Parathyroid adenoma (tissue), 2 donors: Measurements from ENCODE around the gene FAM185A.
"Not testable (repeated sequence)": the region's sequence is repeated elsewhere in the genome, so short reads cannot be mapped to it uniquely, and the experiment has no call there.

Experiments
- H2AFZ ChIP-seq: fragments of 300-600 bp; sonication (generic); one replicate; pipeline ENCODE4 v1.7.0; 2017; ENCODE audit warnings: antibody characterized with exemption, mild to moderate bottlenecking
- H3K27ac ChIP-seq: fragments of 300-600 bp; sonication (generic); one replicate; pipeline ENCODE4 v1.7.0; 2017
- H3K27me3 ChIP-seq: fragments of 300-600 bp; sonication (generic); one replicate; pipeline ENCODE4 v1.7.0; 2017; ENCODE audit warnings: low read length; ENCODE audit not compliant: control insufficient read depth, insufficient read depth
- H3K36me3 ChIP-seq: fragments of 300-600 bp; sonication (generic); one replicate; pipeline ENCODE4 v1.7.0; 2017; ENCODE audit warnings: low read length; ENCODE audit not compliant: control insufficient read depth, insufficient read depth
- H3K4me1 ChIP-seq: fragments of 300-600 bp; sonication (generic); one replicate; pipeline ENCODE4 v1.7.0; 2017; ENCODE audit warnings: control low read depth
- H3K4me2 ChIP-seq: fragments of 300-600 bp; sonication (generic); one replicate; pipeline ENCODE4 v1.7.0; 2017; ENCODE audit warnings: low read length
- H3K4me3 ChIP-seq: fragments of 300-600 bp; sonication (generic); one replicate; pipeline ENCODE4 v1.7.0; 2017; ENCODE audit warnings: low read depth, low read length
- H3K79me2 ChIP-seq: fragments of 300-600 bp; sonication (generic); one replicate; pipeline ENCODE4 v1.7.0; 2017; ENCODE audit warnings: control low read depth
- H3K9ac ChIP-seq: fragments of 300-600 bp; sonication (generic); one replicate; pipeline ENCODE4 v1.7.0; 2017; ENCODE audit warnings: mild to moderate bottlenecking
- H3K9me3 ChIP-seq: fragments of 300-600 bp; sonication (generic); one replicate; pipeline ENCODE4 v1.7.0; 2017; ENCODE audit warnings: low read length; ENCODE audit not compliant: control insufficient read depth
- donor health status: primary hyperparathyroidism.

Gene FAM185A

DNA sequence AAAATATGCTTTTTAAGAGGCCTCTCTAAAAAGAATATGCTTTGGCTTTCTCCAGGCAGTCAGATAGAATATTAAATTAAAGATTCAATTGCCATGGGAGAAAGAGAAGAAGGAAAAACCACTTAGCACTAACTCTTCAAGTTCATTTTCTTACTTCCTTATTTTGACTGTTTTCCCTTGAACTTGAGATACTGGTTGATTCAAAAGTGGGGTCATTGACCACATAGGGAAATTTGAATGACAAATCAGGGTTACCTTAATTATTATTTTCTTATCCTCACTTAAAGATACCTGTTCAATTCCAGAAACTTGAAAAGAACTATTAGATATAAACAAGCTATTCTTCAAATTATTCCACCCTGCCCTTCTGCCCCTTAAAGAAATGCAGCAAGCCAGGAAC, 27.4 kb downstream of the FAM185A start:
- H3K27ac ChIP-seq, H3K9me3 ChIP-seq, H3K79me2 ChIP-seq, H3K4me3 ChIP-seq, H3K27me3 ChIP-seq, H2AFZ ChIP-seq, H3K9ac ChIP-seq, H3K4me1 ChIP-seq, H3K4me2 ChIP-seq, H3K36me3 ChIP-seq: not testable (repeated sequence)

DNA sequence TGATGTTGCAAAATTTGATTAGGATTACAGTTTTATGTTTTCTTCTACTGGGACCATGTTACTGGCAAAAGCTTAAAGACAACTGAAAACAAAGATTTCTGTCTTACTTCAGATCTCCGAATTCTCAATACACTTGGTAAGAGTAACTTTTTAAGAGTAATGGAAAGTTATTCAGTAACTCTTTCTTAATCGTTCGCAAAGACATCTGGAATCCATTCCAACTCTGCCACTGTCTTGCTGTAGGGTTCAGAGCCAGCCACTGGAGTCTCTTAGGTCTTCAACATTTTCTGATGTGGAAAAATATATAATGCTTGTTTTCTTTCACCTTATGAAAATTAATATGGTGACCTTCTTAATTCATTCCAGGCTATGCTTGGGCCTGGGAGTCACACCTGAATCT, 29.9 kb downstream of the FAM185A start:
- not testable (repeated sequence) for H3K27me3 ChIP-seq, H2AFZ ChIP-seq, H3K9ac ChIP-seq, H3K4me3 ChIP-seq, H3K79me2 ChIP-seq, H3K36me3 ChIP-seq, H3K4me1 ChIP-seq, H3K27ac ChIP-seq, H3K4me2 ChIP-seq, H3K9me3 ChIP-seq

DNA sequence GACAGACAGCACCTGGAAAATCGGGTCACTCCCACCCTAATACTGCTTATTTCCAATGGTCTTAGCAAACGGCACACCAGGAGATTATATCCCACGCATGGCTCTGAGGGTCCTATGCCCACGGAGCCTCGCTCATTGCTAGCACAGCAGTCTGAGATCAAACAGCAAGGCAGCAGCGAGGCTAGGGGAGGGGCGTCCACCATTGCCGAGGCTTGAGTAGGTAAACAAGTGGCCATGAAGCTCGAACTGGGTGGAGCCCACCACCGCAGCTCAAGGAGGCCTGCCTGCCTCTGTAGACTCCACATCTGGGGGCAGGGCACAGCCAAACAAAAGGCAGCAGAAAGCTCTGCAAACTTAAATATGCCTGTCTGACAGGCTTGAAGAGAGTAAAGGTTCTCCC, 32.1 kb downstream of the FAM185A start:
- not testable (repeated sequence) for H3K9ac ChIP-seq, H3K4me3 ChIP-seq, H3K9me3 ChIP-seq, H2AFZ ChIP-seq, H3K4me1 ChIP-seq, H3K36me3 ChIP-seq, H3K27me3 ChIP-seq, H3K27ac ChIP-seq, H3K4me2 ChIP-seq, H3K79me2 ChIP-seq

DNA sequence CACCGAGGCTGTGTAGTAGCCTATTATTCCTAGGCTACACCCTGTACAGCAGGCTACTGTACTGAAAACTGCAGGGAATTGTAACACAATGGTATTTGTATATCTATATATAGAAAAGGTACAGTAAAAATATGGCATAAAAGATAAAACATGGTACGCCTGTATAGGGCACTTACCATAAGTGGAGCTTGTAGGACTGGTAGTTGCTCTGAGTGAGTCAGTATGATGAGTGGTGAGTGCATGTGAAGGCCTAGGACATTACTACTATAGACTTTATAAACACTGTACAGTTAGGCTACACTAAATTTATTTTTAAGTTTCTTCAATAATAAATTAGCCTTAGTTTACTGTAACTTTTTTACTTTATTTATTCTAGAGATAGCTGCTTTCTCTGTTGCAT, 40.0 kb downstream of the FAM185A start:
- not testable (repeated sequence) for H3K27ac ChIP-seq

DNA sequence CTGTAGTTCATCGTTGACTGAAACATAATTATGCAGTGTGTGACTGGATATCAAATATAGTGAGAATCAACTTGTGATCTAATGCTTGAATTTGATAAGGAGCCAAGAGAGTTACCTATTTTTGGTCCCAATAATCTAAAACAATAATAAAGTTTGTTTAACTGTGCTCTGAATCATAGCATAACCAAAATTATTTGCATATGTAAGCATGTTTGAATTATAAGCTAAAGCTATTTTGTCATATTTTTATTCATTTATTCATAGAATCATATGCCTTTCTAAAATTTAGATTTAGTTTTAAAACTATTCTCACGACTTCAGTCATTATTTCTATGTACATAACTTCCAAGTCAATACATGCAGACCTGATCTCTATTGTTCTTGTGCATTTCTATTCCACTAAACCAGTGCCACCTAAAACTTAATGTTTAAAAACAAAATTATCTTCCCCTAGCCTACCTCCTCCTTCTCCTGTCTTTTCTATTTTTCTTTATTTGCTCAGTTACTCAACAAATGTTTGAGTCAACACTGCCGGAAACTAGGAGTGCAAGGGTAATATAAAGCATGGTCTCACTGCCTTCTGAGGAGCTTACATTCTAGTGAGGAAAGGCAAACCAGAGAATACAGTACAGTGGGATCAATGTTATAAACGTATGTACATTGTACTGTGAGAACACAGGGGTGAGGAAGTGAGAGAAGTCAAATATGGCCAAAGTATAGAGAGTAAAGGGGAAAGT, 41.7 kb downstream of the FAM185A start:
- H3K27ac ChIP-seq, H3K79me2 ChIP-seq, H3K36me3 ChIP-seq, H3K9me3 ChIP-seq, H3K4me3 ChIP-seq, H3K4me1 ChIP-seq, H3K4me2 ChIP-seq, H2AFZ ChIP-seq, H3K27me3 ChIP-seq, H3K9ac ChIP-seq: not testable (repeated sequence)

More for the DNA sequence above, 40.0 kb downstream of the FAM185A start:
- not testable (repeated sequence) for H3K4me3 ChIP-seq, H3K36me3 ChIP-seq, H3K79me2 ChIP-seq, H3K4me1 ChIP-seq, H3K9ac ChIP-seq, H3K4me2 ChIP-seq, H3K9me3 ChIP-seq, H3K27me3 ChIP-seq, H2AFZ ChIP-seq

DNA sequence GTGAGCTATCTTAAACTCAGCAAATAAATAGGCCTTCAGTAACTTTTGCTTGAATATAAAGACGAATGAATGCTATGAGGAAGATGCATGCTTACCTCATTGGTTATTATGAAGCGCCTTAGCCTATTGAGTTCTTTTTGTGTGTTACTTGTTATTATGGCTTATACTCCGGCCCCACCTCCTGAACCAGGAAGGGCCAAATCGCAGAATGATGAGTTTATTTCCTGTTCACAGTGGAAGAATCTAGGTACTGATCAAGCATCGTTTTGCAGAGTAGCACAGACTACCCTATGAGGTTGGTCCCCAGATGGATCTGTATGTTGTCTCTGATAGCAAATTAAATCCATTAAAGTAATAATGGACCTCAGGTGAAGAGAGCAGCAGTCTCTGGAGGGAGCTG, 42.6 kb downstream of the FAM185A start:
- H3K79me2 ChIP-seq, H3K4me3 ChIP-seq, H3K9me3 ChIP-seq, H3K27me3 ChIP-seq, H3K4me1 ChIP-seq, H3K9ac ChIP-seq, H3K27ac ChIP-seq, H3K4me2 ChIP-seq, H2AFZ ChIP-seq, H3K36me3 ChIP-seq: not testable (repeated sequence)

DNA sequence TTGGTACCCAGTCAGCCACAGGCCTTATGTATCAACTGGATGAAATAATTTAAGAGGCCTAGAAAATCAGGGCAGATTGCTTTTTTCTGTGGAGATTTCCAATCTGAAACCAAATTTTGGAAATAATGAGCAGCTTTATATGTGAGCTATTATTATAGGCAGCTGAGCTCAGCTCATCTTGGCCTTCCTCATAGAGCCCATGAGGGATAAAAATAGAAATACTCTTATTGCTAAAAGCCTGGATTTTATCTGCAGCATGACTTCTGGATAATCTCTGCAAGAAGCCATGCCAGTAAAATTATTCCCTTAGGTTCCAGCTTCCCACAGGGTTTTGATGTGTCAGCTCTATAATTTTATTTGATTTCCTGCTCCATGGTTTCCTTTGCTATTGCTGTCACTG, 43.0 kb downstream of the FAM185A start:
- H3K4me3 ChIP-seq, H3K79me2 ChIP-seq, H3K4me2 ChIP-seq, H2AFZ ChIP-seq, H3K9ac ChIP-seq, H3K27ac ChIP-seq, H3K4me1 ChIP-seq, H3K36me3 ChIP-seq, H3K9me3 ChIP-seq, H3K27me3 ChIP-seq: not testable (repeated sequence)

DNA sequence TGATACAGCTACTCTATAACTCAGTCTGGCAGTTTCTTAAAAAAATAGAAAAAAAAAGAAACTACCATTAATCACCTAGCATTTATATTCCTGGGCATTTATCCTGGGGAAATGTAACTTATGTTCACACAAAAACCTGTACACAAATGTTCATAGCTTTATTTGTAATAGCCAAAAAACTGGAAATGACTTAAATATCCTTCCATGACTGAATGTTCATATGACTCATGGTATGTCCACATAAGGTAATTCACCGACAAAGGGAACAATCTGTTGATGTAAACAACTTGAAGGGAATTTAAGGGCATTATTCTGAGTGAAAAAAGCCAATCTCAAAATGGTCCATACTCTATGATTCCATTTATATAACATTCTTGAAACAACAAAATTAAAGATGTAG, 45.8 kb downstream of the FAM185A start:
- not testable (repeated sequence) for H3K4me2 ChIP-seq, H3K27me3 ChIP-seq, H3K79me2 ChIP-seq, H3K4me1 ChIP-seq, H3K27ac ChIP-seq, H2AFZ ChIP-seq, H3K4me3 ChIP-seq, H3K9me3 ChIP-seq, H3K9ac ChIP-seq, H3K36me3 ChIP-seq

DNA sequence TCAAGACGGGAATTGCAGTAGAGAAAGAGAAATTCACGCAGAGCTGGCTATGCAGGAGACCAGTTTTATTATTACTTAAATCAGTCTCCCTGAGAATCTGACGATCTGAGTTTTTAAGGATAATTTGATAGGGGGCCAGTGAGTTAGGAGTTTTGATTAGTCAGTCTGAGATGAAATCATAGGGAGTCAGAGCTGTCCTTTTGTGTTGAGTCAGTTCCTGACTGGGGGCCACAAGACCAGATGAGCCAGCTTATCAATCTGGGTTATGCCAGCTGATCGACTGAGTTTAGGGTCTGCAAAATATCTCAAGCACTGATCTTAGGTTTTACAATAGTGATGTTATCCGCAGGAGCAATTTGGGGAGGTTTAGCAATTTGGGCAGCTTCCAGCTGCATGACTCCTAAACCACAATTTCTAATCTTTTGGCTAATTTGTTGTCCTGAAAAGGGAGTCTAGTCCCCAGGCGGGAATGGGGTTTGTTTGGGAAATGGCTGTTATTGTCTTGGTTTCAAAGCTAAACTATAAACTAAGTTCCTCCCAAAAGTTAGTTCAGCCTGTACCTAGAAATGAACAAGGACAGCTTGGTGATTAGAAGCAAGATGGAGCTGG, 47.3 kb downstream of the FAM185A start:
- H3K27ac ChIP-seq, H3K9ac ChIP-seq, H3K4me2 ChIP-seq, H3K27me3 ChIP-seq, H3K4me3 ChIP-seq, H2AFZ ChIP-seq, H3K79me2 ChIP-seq, H3K4me1 ChIP-seq, H3K9me3 ChIP-seq, H3K36me3 ChIP-seq: not testable (repeated sequence)
